HepG2 (cell line): ENCODE results near the gene STEAP3. TPM values are rescaled to one million over a fixed set of nuclear protein-coding genes. Genes with fewer than 3 reads are reported as not detected.

ENCODE experiments used
- AKAP8 ChIP-seq: sonication (generic); formaldehyde crosslinking; IDR thresholded peaks from 2 replicates; pipeline ENCODE4 v1.5.1; 2020; ENCODE audit warnings: mild to moderate bottlenecking, missing genetic modification reagents
- ATRX ChIP-seq: sonication (generic); formaldehyde crosslinking; IDR thresholded peaks from 2 replicates; pipeline ENCODE4 v1.4.0; 2020; ENCODE audit warnings: missing genetic modification reagents, borderline replicate concordance
- CBX1 ChIP-seq: IDR thresholded peaks from one replicate; pipeline ENCODE4 v1.6.1; 2016; ENCODE audit warnings: antibody characterized with exemption, low read depth
- CEBPG ChIP-seq: IDR thresholded peaks from 2 replicates; pipeline ENCODE4 v1.6.1; 2016
- GFI1 ChIP-seq: sonication (generic); formaldehyde crosslinking; IDR thresholded peaks from 2 replicates; pipeline ENCODE4 v1.5.0; 2020; ENCODE audit warnings: missing genetic modification reagents, mild to moderate bottlenecking, borderline replicate concordance
- HDAC2 ChIP-seq: sonication (generic); formaldehyde crosslinking; IDR thresholded peaks from 2 replicates; pipeline ENCODE4 v1.4.0; 2020; ENCODE audit warnings: missing genetic modification reagents
- IRF2 ChIP-seq: IDR thresholded peaks from 2 replicates; pipeline ENCODE4 v1.6.1; 2018; ENCODE audit warnings: missing genetic modification reagents, missing compliant biosample characterization
- KDM6A ChIP-seq: IDR thresholded peaks from 2 replicates; pipeline ENCODE4 v1.6.1; 2016; ENCODE audit warnings: low read depth
- MYNN ChIP-seq: sonication (generic); formaldehyde crosslinking; IDR thresholded peaks from 2 replicates; pipeline ENCODE4 v1.4.0; 2020; ENCODE audit warnings: mild to moderate bottlenecking, low read depth, missing genetic modification reagents
- NKX3-1 ChIP-seq: sonication (generic); formaldehyde crosslinking; IDR thresholded peaks from 2 replicates; pipeline ENCODE4 v1.5.0; 2020; ENCODE audit warnings: missing genetic modification reagents
- ONECUT2 ChIP-seq: sonication (generic); formaldehyde crosslinking; IDR thresholded peaks from 2 replicates; pipeline ENCODE4 v1.4.0; 2020; ENCODE audit warnings: missing genetic modification reagents
- TEAD3 ChIP-seq: optimal IDR thresholded peaks from 2 replicates; pipeline ENCODE3; 2016; ENCODE audit warnings: borderline replicate concordance
- ZBTB4 ChIP-seq: sonication (generic); formaldehyde crosslinking; IDR thresholded peaks from 2 replicates; pipeline ENCODE4 v1.4.0; 2020; ENCODE audit warnings: missing genetic modification reagents, mild to moderate bottlenecking, borderline replicate concordance
- ZBTB46 ChIP-seq: sonication (generic); formaldehyde crosslinking; IDR thresholded peaks from 2 replicates; pipeline ENCODE4 v1.4.0; 2020; ENCODE audit warnings: mild to moderate bottlenecking, missing genetic modification reagents, borderline replicate concordance
- polyA plus RNA-seq, 8 experiments: library from polyadenylated mRNA; depleted of rRNA in 3 of 8; stranded (reverse) in 7 of 8; unstranded in 1 of 8; fragments of >200 nt; fragmentation: Illumina TruSeq in 4 of 8; extraction: Trizol in 4 of 8; gene quantifications; 2 replicates each; pipeline versions ENCODE4 v1.2.1 to v1.2.3, GENCODE V29; 2011 to 2016; ENCODE audit warnings: low read depth in 4 of 8, missing spikeins in 1 of 8, mixed read lengths in 1 of 8; ENCODE audit not compliant: insufficient read depth in 1 of 8
- total RNA-seq, 5 experiments: library from RNA; depleted of rRNA; stranded (reverse); fragments of >200 nt; fragmentation: Illumina TruSeq; extraction: Trizol; gene quantifications; 2 replicates each; pipeline ENCODE4 v1.2.3, GENCODE V29; 2016; ENCODE audit warnings: low read depth in 1 of 5
- TF ChIP-seq, protein P1 (sequence below): sonication (generic); formaldehyde crosslinking; IDR thresholded peaks from 2 replicates; pipeline ENCODE4 v1.8.0; 2022; ENCODE audit warnings: missing genetic modification reagents, mild to moderate bottlenecking, moderate library complexity, borderline replicate concordance
- TF ChIP-seq, protein P2 (sequence below): sonication (generic); formaldehyde crosslinking; IDR thresholded peaks from 2 replicates; pipeline ENCODE4 v1.4.0; 2020; ENCODE audit warnings: missing genetic modification reagents
- TF ChIP-seq, protein P3 (sequence below): IDR thresholded peaks from 2 replicates; pipeline ENCODE4 v1.6.1; 2016; ENCODE audit warnings: missing compliant biosample characterization, missing genetic modification reagents, borderline replicate concordance
- TF ChIP-seq, protein P4 (sequence below): sonication (generic); formaldehyde crosslinking; IDR thresholded peaks from 2 replicates; pipeline ENCODE4 v1.8.1; 2023; ENCODE audit warnings: missing genetic modification reagents, inconsistent platforms, borderline replicate concordance

STEAP3 gene
- total and polyA plus RNA-seq, 2 of the 13 experiments (the other 11 are each of a cell fraction or from before 2014, with no cell fraction given) = 7.3 to 21.1 TPM

GRCh38 chr2:119234021-119235019 lies 10.7 kb downstream of the STEAP3 start (continued):
- TF ChIP-seq HDAC2 (CRISPR knock-in tag) (peak; percentile 39; the same call in 1 of the 2 replicates), ZBTB46 (CRISPR knock-in tag) (no peak), ONECUT2 (CRISPR knock-in tag) (no peak), KDM6A (CRISPR knock-in tag) (no peak), MYNN (no peak), IRF2 (no peak), CBX1 (no peak), GFI1 (CRISPR knock-in tag) (no peak), TEAD3 (CRISPR knock-in tag) (peak; percentile 28), AKAP8 (no peak), CEBPG (CRISPR knock-in tag) (0 out of 2 replicates have a peak, but pooled peaks have one; percentile 36), ZBTB4 (no peak), NKX3-1 (CRISPR knock-in tag) (no peak), ATRX (no peak)
- TF ChIP-seq, protein P1, sequence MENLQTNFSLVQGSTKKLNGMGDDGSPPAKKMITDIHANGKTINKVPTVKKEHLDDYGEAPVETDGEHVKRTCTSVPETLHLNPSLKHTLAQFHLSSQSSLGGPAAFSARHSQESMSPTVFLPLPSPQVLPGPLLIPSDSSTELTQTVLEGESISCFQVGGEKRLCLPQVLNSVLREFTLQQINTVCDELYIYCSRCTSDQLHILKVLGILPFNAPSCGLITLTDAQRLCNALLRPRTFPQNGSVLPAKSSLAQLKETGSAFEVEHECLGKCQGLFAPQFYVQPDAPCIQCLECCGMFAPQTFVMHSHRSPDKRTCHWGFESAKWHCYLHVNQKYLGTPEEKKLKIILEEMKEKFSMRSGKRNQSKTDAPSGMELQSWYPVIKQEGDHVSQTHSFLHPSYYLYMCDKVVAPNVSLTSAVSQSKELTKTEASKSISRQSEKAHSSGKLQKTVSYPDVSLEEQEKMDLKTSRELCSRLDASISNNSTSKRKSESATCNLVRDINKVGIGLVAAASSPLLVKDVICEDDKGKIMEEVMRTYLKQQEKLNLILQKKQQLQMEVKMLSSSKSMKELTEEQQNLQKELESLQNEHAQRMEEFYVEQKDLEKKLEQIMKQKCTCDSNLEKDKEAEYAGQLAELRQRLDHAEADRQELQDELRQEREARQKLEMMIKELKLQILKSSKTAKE (CRISPR knock-in tag) = no peak
- TF ChIP-seq, protein P2, sequence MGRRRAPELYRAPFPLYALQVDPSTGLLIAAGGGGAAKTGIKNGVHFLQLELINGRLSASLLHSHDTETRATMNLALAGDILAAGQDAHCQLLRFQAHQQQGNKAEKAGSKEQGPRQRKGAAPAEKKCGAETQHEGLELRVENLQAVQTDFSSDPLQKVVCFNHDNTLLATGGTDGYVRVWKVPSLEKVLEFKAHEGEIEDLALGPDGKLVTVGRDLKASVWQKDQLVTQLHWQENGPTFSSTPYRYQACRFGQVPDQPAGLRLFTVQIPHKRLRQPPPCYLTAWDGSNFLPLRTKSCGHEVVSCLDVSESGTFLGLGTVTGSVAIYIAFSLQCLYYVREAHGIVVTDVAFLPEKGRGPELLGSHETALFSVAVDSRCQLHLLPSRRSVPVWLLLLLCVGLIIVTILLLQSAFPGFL (CRISPR knock-in tag) = no peak
- TF ChIP-seq, protein P3, sequence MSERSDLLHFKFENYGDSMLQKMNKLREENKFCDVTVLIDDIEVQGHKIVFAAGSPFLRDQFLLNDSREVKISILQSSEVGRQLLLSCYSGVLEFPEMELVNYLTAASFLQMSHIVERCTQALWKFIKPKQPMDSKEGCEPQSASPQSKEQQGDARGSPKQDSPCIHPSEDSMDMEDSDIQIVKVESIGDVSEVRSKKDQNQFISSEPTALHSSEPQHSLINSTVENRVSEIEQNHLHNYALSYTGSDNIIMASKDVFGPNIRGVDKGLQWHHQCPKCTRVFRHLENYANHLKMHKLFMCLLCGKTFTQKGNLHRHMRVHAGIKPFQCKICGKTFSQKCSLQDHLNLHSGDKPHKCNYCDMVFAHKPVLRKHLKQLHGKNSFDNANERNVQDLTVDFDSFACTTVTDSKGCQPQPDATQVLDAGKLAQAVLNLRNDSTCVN (CRISPR knock-in tag) = no peak
- TF ChIP-seq, protein P4, sequence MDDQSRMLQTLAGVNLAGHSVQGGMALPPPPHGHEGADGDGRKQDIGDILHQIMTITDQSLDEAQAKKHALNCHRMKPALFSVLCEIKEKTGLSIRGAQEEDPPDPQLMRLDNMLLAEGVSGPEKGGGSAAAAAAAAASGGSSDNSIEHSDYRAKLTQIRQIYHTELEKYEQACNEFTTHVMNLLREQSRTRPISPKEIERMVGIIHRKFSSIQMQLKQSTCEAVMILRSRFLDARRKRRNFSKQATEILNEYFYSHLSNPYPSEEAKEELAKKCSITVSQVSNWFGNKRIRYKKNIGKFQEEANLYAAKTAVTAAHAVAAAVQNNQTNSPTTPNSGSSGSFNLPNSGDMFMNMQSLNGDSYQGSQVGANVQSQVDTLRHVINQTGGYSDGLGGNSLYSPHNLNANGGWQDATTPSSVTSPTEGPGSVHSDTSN (CRISPR knock-in tag) = no peak
